ENCODE data around the gene ZXDC.

Gene ZXDC

GRCh38 chr3:126475413-126476114 lies at the start of gene ZXDC:
Gene ZXDC (minus strand): TSS chr3:126475891. CDS start chr3:126475865, 26 bp downstream.
- peak within 1 kb of the TSS; percentile 64 for H3K27ac ChIP-seq (ENCODE audit: poor library complexity, severe bottlenecking)
- H3K36me3 ChIP-seq (ENCODE audit: low read depth): peaks cover 24% of the 10 kb centered on the region
- peak within 1 kb of the TSS; percentile 99 for H3K4me3 ChIP-seq (ENCODE audit: severe bottlenecking)
- H3K9me3 ChIP-seq (ENCODE audit: severe bottlenecking): no peaks in the 10 kb centered on the region
- peak; percentile 87 for DNase-seq (ENCODE audit: low spot score)
- TF ChIP-seq CTCF (IDR thresholded peaks at IDR 0.05; ENCODE audit: poor library complexity, severe bottlenecking): peak; percentile 52
- H3K4me1 ChIP-seq (ENCODE audit: insufficient read depth, poor library complexity, severe bottlenecking): peaks cover 17% of the 10 kb centered on the region
- no peaks in the 10 kb centered on the region for H3K27me3 ChIP-seq (ENCODE audit: insufficient read depth, poor library complexity, severe bottlenecking)
- peak; percentile 76 for ATAC-seq (ENCODE audit: low read depth)

- H3K27ac ChIP-seq (ENCODE audit: poor library complexity, severe bottlenecking): no peak overlapping the region
- H3K27me3 ChIP-seq (ENCODE audit: insufficient read depth, poor library complexity, severe bottlenecking): peaks cover 17% of the 10 kb centered on the region
- no peak for DNase-seq (ENCODE audit: low spot score)
- TF ChIP-seq CTCF (IDR thresholded peaks at IDR 0.05; ENCODE audit: poor library complexity, severe bottlenecking): no peak
- H3K9me3 ChIP-seq (ENCODE audit: severe bottlenecking): no peaks in the 10 kb centered on the region
- ATAC-seq (ENCODE audit: low read depth): no peak
- H3K36me3 ChIP-seq (ENCODE audit: low read depth): no peaks in the 10 kb centered on the region
- H3K4me1 ChIP-seq (ENCODE audit: insufficient read depth, poor library complexity, severe bottlenecking): no peaks in the 10 kb centered on the region
- H3K4me3 ChIP-seq (ENCODE audit: severe bottlenecking): no peak overlapping the region
These were observed 49.6 kb upstream of the ZXDC start for GRCh38 chr3:126525091-126525852.

- peak; percentile 7; the same call in 1 of the 3 replicates for ATAC-seq (ENCODE audit: low read depth)
- H3K4me3 ChIP-seq (ENCODE audit: severe bottlenecking): peak overlapping the region; percentile 32
These were observed 48.8 kb upstream of the ZXDC start for GRCh38 chr3:126524429-126524988.

DNA sequence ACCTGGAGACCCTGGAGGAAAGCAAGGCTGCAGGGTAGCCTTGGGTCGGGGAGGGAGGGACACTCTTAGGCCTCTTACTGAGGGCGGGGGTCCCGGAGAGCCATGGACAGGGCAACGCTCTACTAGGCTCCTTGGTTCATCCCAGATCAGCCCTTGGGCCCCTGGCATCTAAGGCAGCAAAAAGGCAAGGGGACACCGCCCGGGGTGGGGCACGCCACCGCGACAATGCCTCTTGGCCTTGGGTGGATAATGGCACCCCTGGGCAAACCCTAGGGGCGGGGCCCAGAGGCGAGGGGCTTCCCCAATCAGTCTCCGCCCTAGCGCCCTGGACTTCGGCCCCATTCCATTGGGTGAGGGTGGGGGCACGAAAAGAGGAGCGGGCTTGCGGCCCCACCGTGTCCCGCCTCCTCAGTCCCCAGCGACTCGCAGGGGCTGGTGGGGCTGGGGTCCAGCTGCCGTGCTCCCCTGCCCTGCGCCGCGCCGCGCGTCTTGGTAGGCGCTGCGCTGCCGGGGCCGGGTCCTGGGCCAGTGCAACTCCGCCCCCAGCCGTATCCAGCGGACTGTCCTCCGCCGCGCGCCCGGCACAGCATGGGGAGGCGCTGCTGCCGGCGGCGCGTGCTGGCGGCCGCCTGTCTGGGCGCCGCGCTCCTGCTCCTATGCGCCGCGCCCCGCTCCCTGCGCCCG lies 48.2 kb upstream of the ZXDC start, which contains the start of gene CHST13:
TSS of gene CHST13 (plus strand) at position 411 of the 684 bp plus-strand sequence. CDS start at position 589, 178 bp downstream.
- peak; percentile 18 for TF ChIP-seq CTCF (IDR thresholded peaks at IDR 0.05; ENCODE audit: poor library complexity, severe bottlenecking)
- no peak for DNase-seq (ENCODE audit: low spot score)

More at GRCh38 chr3:126524429-126524988, 48.8 kb upstream of the ZXDC start:
- Histone ChIP-seq H3K27me3 (ENCODE audit: insufficient read depth, poor library complexity, severe bottlenecking) (peaks cover 17% of the 10 kb centered on the region), H3K36me3 (ENCODE audit: low read depth) (no peaks in the 10 kb centered on the region), H3K9me3 (ENCODE audit: severe bottlenecking) (no peaks in the 10 kb centered on the region), H3K27ac (ENCODE audit: poor library complexity, severe bottlenecking) (no peak overlapping the region), H3K4me1 (ENCODE audit: insufficient read depth, poor library complexity, severe bottlenecking) (no peaks in the 10 kb centered on the region)
- no peak for DNase-seq (ENCODE audit: low spot score)
- peak; percentile 10 for TF ChIP-seq CTCF (IDR thresholded peaks at IDR 0.05; ENCODE audit: poor library complexity, severe bottlenecking)

More for the DNA sequence above, 48.2 kb upstream of the ZXDC start, which contains the start of gene CHST13:
- no peaks in the 10 kb centered on the region for H3K9me3 ChIP-seq (ENCODE audit: severe bottlenecking)
- peak within 1 kb of the TSS; percentile 32 for H3K4me3 ChIP-seq (ENCODE audit: severe bottlenecking)
- H3K27ac ChIP-seq (ENCODE audit: poor library complexity, severe bottlenecking): no peak within 1 kb of the TSS
- H3K27me3 ChIP-seq (ENCODE audit: insufficient read depth, poor library complexity, severe bottlenecking): peaks cover 17% of the 10 kb centered on the region
- no peaks in the 10 kb centered on the region for H3K4me1 ChIP-seq (ENCODE audit: insufficient read depth, poor library complexity, severe bottlenecking)
- peak; percentile 77 for ATAC-seq (ENCODE audit: low read depth)
- H3K36me3 ChIP-seq (ENCODE audit: low read depth): no peaks in the 10 kb centered on the region

Measured in RWPE2 (cell line).